Testis (tissue), 3 donors: Measurements from ENCODE around the gene SMC1B. TPM values are rescaled to one million over a fixed set of nuclear protein-coding genes. Genes with fewer than 3 reads are reported as not detected.
A peak's percentile ranks its signal among the peaks of the same experiment; 100 is the strongest.

Experiments
- DNase-seq: peaks from one replicate; pipeline ENCODE4 v3.0.0-alpha.2; 2019
- H3K27ac ChIP-seq, 2 donors: fragments of 200-600 bp; sonication (generic); one replicate each; pipeline ENCODE4 v1.5.1; 2019
- H3K27me3 ChIP-seq: fragments of 200-600 bp; sonication (generic); one replicate; pipeline ENCODE4 v1.5.1; 2019
- H3K36me3 ChIP-seq: fragments of 200-600 bp; sonication (generic); one replicate; pipeline ENCODE4 v1.5.1; 2017; ENCODE audit warnings: low read depth; ENCODE audit errors: missing control alignments
- H3K4me1 ChIP-seq: fragments of 200-600 bp; sonication (generic); one replicate; pipeline ENCODE4 v1.5.1; 2019
- H3K4me3 ChIP-seq, 2 donors: fragments of 200-600 bp; sonication (generic); one replicate each; pipeline ENCODE4 v1.5.1; 2017 to 2019
- H3K9me3 ChIP-seq: fragments of 200-600 bp; sonication (generic); one replicate; pipeline ENCODE4 v1.5.1; 2017
- POLR2A ChIP-seq: fragments of 450-650 bp; IDR thresholded peaks from one replicate; pipeline ENCODE4 v1.6.1; 2017; ENCODE audit warnings: antibody characterized with exemption, mild to moderate bottlenecking, moderate library complexity
- WGBS, 2 donors: methylation state at CpG; one replicate each; pipeline ENCODE4 v1.1.5; 2018; 5-methylcytosine and 5-hydroxymethylcytosine counted together
- intact Hi-C: fragments of 100-400 bp; cut with DNase I; formaldehyde crosslinking; loops from one replicate; pipeline ENCODE4 v1.15.1; 2023; ENCODE audit warnings: low total_unique reads
- polyA plus RNA-seq: library from polyadenylated mRNA; stranded (reverse); fragments of 350-450 nt; fragmentation: Illumina TruSeq; extraction: RNeasy Lipid Tissue Mini Kit (QIAGEN cat#74804); gene quantifications from one replicate; pipeline ENCODE4 v1.2.3, GENCODE V29; 2014; ENCODE audit warnings: low read depth, low replicate concordance; ENCODE audit not compliant: insufficient read depth
- total RNA-seq, 2 donors: library from RNA; depleted of rRNA; stranded (reverse); fragments of >200 nt; gene quantifications; one replicate each; pipeline ENCODE4 v1.2.3, GENCODE V29; 2016
- TF ChIP-seq, protein P1 (sequence below), 3 experiments: fragments of 450-650 bp in 2 of 3; fragments of 200-600 bp in 1 of 3; sonication (generic) in 1 of 3; IDR thresholded peaks; one replicate each; pipeline ENCODE4 v1.5.1; 2016 to 2019; ENCODE audit warnings: antibody characterized with exemption in 3 of 3, mild to moderate bottlenecking in 2 of 3, moderate library complexity in 1 of 3

Gene SMC1B
- total and polyA plus RNA-seq, 3 donors from 2014 or later: 10.1 to 46.8 (median 24.7) TPM

DNA sequence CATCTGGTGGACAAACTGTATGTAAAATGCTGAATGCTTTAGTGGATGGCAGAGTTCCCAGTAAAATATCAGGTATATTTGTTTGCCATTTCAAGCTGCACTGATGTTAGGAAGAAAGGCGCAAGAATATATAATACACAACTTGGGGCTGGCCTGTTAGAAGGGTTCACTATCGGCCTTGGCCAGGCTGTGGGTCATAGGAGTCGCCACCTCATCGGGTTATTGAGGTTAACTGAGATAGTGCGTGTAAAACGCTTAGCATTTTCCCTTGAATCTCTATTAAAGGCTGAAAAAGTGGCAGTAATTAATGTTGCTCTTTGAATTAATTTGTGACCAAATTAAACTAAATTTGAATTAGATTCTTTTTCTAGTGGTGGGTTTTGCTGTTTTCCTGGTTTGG lies 98.6 kb downstream of the SMC1B start:
- intact Hi-C loops: no loop called here
- 96% methylated on average over 6 of the region's 6 CpGs for WGBS, 2 donors
- peaks cover 42% of the 10 kb centered on the region for H3K4me1 ChIP-seq

DNA sequence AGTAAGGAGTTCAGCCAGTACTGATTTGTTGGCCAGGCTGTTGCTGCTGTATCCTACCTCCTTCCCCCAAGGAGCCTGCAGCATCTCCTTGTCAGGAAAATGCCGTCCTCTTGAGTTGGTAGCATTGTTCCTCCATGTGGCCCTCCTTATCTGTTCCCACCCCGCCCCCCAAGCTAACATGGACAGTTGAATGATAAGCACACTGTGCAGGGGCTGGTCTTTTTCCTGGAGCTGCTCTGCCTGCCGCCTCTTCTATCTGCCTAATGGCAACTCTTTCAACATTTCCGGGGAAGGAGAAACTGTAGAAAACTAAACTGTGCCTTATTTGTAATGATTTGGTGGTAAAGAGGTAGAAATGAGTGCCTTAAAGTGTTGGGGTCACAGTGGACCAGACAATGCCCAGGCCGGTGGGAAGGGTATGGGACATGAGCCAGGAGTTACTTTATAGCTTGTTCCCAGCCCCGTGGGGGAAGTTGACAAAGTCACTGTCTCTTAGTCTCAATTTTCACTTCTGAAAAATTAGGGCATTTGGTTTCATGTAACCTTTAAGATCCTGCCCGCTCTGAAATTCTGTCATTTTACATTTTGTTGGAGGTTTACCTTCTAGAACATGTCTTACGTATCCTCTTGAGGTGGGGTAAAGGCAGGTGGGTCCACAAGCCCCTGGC lies 99.2 kb downstream of the SMC1B start:
- WGBS, 2 donors: 59 to 62% methylated on average over 8 of the region's 8 CpGs
- H3K4me3 ChIP-seq: no peak overlapping the region
- H3K27me3 ChIP-seq: no peaks in the 10 kb centered on the region
- H3K4me1 ChIP-seq: peaks cover 38% of the 10 kb centered on the region
- TF ChIP-seq POLR2A: no peak
- TF ChIP-seq, protein P1, sequence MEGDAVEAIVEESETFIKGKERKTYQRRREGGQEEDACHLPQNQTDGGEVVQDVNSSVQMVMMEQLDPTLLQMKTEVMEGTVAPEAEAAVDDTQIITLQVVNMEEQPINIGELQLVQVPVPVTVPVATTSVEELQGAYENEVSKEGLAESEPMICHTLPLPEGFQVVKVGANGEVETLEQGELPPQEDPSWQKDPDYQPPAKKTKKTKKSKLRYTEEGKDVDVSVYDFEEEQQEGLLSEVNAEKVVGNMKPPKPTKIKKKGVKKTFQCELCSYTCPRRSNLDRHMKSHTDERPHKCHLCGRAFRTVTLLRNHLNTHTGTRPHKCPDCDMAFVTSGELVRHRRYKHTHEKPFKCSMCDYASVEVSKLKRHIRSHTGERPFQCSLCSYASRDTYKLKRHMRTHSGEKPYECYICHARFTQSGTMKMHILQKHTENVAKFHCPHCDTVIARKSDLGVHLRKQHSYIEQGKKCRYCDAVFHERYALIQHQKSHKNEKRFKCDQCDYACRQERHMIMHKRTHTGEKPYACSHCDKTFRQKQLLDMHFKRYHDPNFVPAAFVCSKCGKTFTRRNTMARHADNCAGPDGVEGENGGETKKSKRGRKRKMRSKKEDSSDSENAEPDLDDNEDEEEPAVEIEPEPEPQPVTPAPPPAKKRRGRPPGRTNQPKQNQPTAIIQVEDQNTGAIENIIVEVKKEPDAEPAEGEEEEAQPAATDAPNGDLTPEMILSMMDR (IDR thresholded peaks at IDR 0.05): no peak
- H3K36me3 ChIP-seq: no peaks in the 10 kb centered on the region
- intact Hi-C loops: no loop called here
- no peak for DNase-seq
- no peak overlapping the region for H3K27ac ChIP-seq
- H3K9me3 ChIP-seq: no peaks in the 10 kb centered on the region

More for the DNA sequence above, 98.6 kb downstream of the SMC1B start:
- no peak overlapping the region for H3K27ac ChIP-seq
- TF ChIP-seq, protein P1 (IDR thresholded peaks at IDR 0.05): no peak
- TF ChIP-seq POLR2A: no peak
- no peaks in the 10 kb centered on the region for H3K9me3 ChIP-seq
- no peak overlapping the region for H3K4me3 ChIP-seq
- H3K27me3 ChIP-seq: no peaks in the 10 kb centered on the region
- no peaks in the 10 kb centered on the region for H3K36me3 ChIP-seq
- no peak for DNase-seq

DNA sequence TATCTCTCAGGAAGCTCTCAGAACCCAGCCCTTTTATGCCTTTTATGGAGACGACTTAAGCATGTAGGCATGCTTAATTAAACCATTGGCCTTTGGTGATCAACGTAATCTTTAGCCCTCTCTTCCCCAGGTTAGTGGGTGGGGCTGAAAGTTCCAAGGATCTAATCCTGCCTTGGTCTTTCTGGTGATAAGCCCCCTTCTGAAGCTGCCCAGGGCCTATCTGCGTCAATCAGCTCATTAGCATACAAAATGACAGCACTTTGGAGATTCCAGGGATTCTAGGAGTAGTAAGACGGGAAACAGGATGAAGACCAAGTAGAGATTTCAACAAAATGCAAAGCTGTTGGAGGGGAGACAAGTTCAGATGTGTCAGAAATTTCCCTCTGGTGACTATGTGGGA lies 100.5 kb downstream of the SMC1B start:
- Histone ChIP-seq H3K27ac (no peak overlapping the region), H3K27me3 (no peaks in the 10 kb centered on the region), H3K4me1 (peaks cover 26% of the 10 kb centered on the region), H3K36me3 (no peaks in the 10 kb centered on the region), H3K4me3 (no peak overlapping the region), H3K9me3 (no peaks in the 10 kb centered on the region)
- TF ChIP-seq, protein P1 (IDR thresholded peaks at IDR 0.05): no peak
- no peak for TF ChIP-seq POLR2A
- intact Hi-C loops: no loop called here
- no peak for DNase-seq
- 83 to 90% methylated on average over 4 of the region's 4 CpGs for WGBS, 2 donors

DNA sequence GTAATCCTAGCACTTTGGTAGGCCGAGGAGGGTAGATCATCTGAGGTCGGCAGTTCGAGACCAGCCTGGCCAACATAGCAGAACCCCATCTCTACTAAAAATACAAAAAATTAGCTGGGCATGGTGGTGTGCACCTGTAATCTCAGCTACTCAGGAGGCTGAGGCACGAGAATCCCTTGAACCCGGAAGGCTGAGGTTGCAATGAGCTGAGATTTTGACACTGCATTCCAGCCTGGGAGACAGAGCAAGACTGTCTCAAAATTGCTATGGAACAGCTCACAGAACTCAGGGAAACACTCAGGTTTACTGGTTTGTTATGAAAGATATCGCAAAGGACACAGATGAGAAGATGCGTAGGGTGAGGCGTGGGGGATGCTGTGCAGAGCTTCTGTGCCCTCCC lies 101.0 kb downstream of the SMC1B start:
- Histone ChIP-seq H3K9me3 (no peaks in the 10 kb centered on the region), H3K27me3 (no peaks in the 10 kb centered on the region), H3K27ac (no peak overlapping the region), H3K4me3 (no peak overlapping the region), H3K36me3 (no peaks in the 10 kb centered on the region), H3K4me1 (peaks cover 22% of the 10 kb centered on the region)
- intact Hi-C loops: no loop called here
- DNase-seq: no peak
- TF ChIP-seq, protein P1 (IDR thresholded peaks at IDR 0.05): no peak
- no peak for TF ChIP-seq POLR2A
- 89 to 90% methylated on average over 8 of the region's 8 CpGs for WGBS, 2 donors

DNA sequence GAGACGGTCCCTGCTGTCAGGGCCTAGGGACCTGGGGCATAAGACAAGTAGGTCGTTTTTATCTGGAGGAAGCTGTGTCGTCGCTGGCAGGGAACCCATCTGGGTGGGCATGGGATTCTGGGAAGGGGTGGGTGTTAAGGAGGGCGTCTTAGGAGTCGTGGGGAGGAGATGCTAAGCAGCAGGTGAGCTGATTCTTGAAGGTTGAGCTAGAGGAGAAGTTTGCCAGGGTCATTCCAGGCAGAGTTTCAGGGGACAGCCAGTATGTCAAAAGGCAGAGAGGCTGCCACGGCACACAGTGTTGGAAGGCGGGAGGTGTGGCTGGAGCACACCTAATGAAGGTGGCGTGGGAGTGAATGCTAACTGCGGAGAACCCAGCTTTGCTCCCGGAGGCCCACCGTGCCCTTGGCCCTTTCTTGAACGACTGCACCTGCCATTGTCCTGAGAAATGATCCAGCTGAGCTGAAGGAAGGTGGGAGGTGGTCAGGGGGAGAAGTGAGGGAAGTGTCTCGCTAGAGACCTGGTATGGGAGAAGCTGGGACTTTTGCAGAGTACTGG lies 102.3 kb downstream of the SMC1B start:
- no peaks in the 10 kb centered on the region for H3K36me3 ChIP-seq
- WGBS, 2 donors: 37% methylated on average over 14 of the region's 14 CpGs
- peaks cover 15% of the 10 kb centered on the region for H3K4me1 ChIP-seq
- H3K27ac ChIP-seq: peak overlapping the region in 1 of 2 donors; percentile 78
- intact Hi-C loops: no loop called here
- H3K27me3 ChIP-seq: no peaks in the 10 kb centered on the region
- DNase-seq: no peak
- H3K9me3 ChIP-seq: no peaks in the 10 kb centered on the region
- peak overlapping the region; percentile 77 to 79 for H3K4me3 ChIP-seq
- TF ChIP-seq, protein P1 (IDR thresholded peaks at IDR 0.05): no peak
- TF ChIP-seq POLR2A: no peak
